ENCODE data around the gene CABP7. TPM values are rescaled to one million over a fixed set of nuclear protein-coding genes. Genes with fewer than 3 reads are reported as not detected.

CABP7 gene
- polyA plus RNA-seq, 1 of the 3 experiments (the other 2 are of a cell fraction) = 0.72 TPM

- H3K4me3 ChIP-seq (ENCODE audit: low read depth in 2 of 2, low read length in 1 of 2) = no peak overlapping the region
- H3K9me2 ChIP-seq = no peaks in the 10 kb centered on the region
- no peaks in the 10 kb centered on the region for H4K20me1 ChIP-seq (ENCODE audit: insufficient read depth)
- DNase-seq = no peak
- no peaks in the 10 kb centered on the region for H3K27me3 ChIP-seq (ENCODE audit: insufficient read depth)
- H3K4me1 ChIP-seq (ENCODE audit: control insufficient read depth in 1 of 2, insufficient read depth in 2 of 2, low read depth in 1 of 2, low read length in 1 of 2) = peaks cover 0 to 26% of the 10 kb centered on the region in 2 experiments; a peak in 1 of 4 replicates
- TF ChIP-seq NFIC (IDR thresholded peaks at IDR 0.05; ENCODE audit: borderline replicate concordance) = no peak
- TF ChIP-seq RAD21 (IDR thresholded peaks at IDR 0.05; ENCODE audit: low read length) = no peak
- TF ChIP-seq TAF1 (IDR thresholded peaks at IDR 0.05; ENCODE audit: borderline replicate concordance, low read depth, low read length) = no peak
- no peak for TF ChIP-seq REST (IDR thresholded peaks at IDR 0.05; ENCODE audit: low read depth, low read length)
- no peak for TF ChIP-seq EP300 (IDR thresholded peaks at IDR 0.05; ENCODE audit: borderline replicate concordance in 1 of 2, low read depth in 1 of 2, low read length in 1 of 2)
- TF ChIP-seq FOXM1 (IDR thresholded peaks at IDR 0.05; ENCODE audit: low read depth) = no peak
- no peak for TF ChIP-seq ELF1 (IDR thresholded peaks at IDR 0.05)
- TF ChIP-seq RXRA (IDR thresholded peaks at IDR 0.05; ENCODE audit: borderline replicate concordance, low read depth) = no peak
- no peak for TF ChIP-seq RFX5 (IDR thresholded peaks at IDR 0.05; ENCODE audit: low read length)
- TF ChIP-seq NRF1 (IDR thresholded peaks at IDR 0.05; ENCODE audit: low read depth, low read length) = no peak
- no peaks in the 10 kb centered on the region for H3K79me2 ChIP-seq (ENCODE audit: insufficient read depth)
- H2AFZ ChIP-seq (ENCODE audit: low read depth) = no peak overlapping the region
- no peaks in the 10 kb centered on the region for H3K9me3 ChIP-seq
- H3K36me3 ChIP-seq (replicated peaks in 1 of 2; ENCODE audit: control insufficient read depth in 1 of 2, insufficient read depth in 2 of 2, low read length in 1 of 2) = peaks cover 0 to 8% of the 10 kb centered on the region in 2 experiments
- H3K4me2 ChIP-seq = no peak overlapping the region
- WGBS (ENCODE audit: low lambda C conversion rate) = 84% methylated on average over 12 of the region's 15 CpGs
- POLR2A ChIA-PET = no interaction called here
- no peak overlapping the region for H3K27ac ChIP-seq (ENCODE audit: low read depth in 2 of 2, low read length in 1 of 2)
- H3F3A ChIP-seq (replicated peaks; ENCODE audit: insufficient read depth) = no peaks in the 10 kb centered on the region
- CTCF ChIA-PET = interaction anchor here (0.7 to 1.8 kb wide), 4 partner anchors 11 to 267 kb away, joined by 3 to 5 read pairs (median 4); no protein-coding TSS in a partner anchor
- H3K9ac ChIP-seq = no peak overlapping the region
Measured at GRCh38 chr22:29738118-29738815, 18.5 kb downstream of the CABP7 start.

- H3F3A ChIP-seq (replicated peaks; ENCODE audit: insufficient read depth) = no peaks in the 10 kb centered on the region
- no peak overlapping the region for H2AFZ ChIP-seq (ENCODE audit: low read depth)
- H3K27ac ChIP-seq (ENCODE audit: low read depth in 2 of 2, low read length in 1 of 2) = no peak overlapping the region
- H3K4me2 ChIP-seq = no peak overlapping the region
- H3K4me3 ChIP-seq (ENCODE audit: low read depth in 2 of 2, low read length in 1 of 2) = no peak overlapping the region
- no peaks in the 10 kb centered on the region for H3K9me2 ChIP-seq
- no peaks in the 10 kb centered on the region for H3K79me2 ChIP-seq (ENCODE audit: insufficient read depth)
- H3K36me3 ChIP-seq (replicated peaks in 1 of 2; ENCODE audit: control insufficient read depth in 1 of 2, insufficient read depth in 2 of 2, low read length in 1 of 2) = peaks cover 0 to 8% of the 10 kb centered on the region in 2 experiments
- no peaks in the 10 kb centered on the region for H4K20me1 ChIP-seq (ENCODE audit: insufficient read depth)
- ChIA-PET POLR2A (interaction anchor here (0.6 kb wide), 1 partner anchor 19 kb away, joined by 3 read pairs; no protein-coding TSS in a partner anchor), CTCF (interaction anchor here (1.1 kb wide), 1 partner anchor 12 kb away, joined by 3 read pairs; no protein-coding TSS in a partner anchor)
- no peak overlapping the region for H3K9ac ChIP-seq
- TF ChIP-seq, protein P1, sequence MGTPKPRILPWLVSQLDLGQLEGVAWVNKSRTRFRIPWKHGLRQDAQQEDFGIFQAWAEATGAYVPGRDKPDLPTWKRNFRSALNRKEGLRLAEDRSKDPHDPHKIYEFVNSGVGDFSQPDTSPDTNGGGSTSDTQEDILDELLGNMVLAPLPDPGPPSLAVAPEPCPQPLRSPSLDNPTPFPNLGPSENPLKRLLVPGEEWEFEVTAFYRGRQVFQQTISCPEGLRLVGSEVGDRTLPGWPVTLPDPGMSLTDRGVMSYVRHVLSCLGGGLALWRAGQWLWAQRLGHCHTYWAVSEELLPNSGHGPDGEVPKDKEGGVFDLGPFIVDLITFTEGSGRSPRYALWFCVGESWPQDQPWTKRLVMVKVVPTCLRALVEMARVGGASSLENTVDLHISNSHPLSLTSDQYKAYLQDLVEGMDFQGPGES (IDR thresholded peaks at IDR 0.05; ENCODE audit: low read depth, low read length) = no peak
- TF ChIP-seq JUND (IDR thresholded peaks at IDR 0.05) (no peak), GABPA (IDR thresholded peaks at IDR 0.05; ENCODE audit: low read depth) (no peak), REST (IDR thresholded peaks at IDR 0.05; ENCODE audit: low read depth, low read length) (no peak), PBX3 (IDR thresholded peaks at IDR 0.05) (no peak), MAX (IDR thresholded peaks at IDR 0.05; ENCODE audit: low read depth) (no peak)
- 96% methylated on average over 10 of the region's 17 CpGs for whole genome bisulfite sequencing (ENCODE audit: low lambda C conversion rate)
- H3K27me3 ChIP-seq (ENCODE audit: insufficient read depth) = no peaks in the 10 kb centered on the region
- H3K4me1 ChIP-seq (ENCODE audit: control insufficient read depth in 1 of 2, insufficient read depth in 2 of 2, low read depth in 1 of 2, low read length in 1 of 2) = peaks cover 0 to 14% of the 10 kb centered on the region in 2 experiments; a peak in 1 of 4 replicates
- H3K9me3 ChIP-seq = no peaks in the 10 kb centered on the region
- DNase-seq = no peak
Measured at GRCh38 chr22:29739346-29739875, 19.6 kb downstream of the CABP7 start.
